HG03159 (cell line): ENCODE data around the gene HSF4.

Experiments
- ATAC-seq: cut with Tn5 transposase; IDR thresholded peaks from one replicate; pipeline ENCODE4 v1.9.1; 2021; ENCODE audit warnings: mild to moderate bottlenecking, moderate library complexity; ENCODE audit not compliant: unreplicated experiment

The HSF4 gene

DNA sequence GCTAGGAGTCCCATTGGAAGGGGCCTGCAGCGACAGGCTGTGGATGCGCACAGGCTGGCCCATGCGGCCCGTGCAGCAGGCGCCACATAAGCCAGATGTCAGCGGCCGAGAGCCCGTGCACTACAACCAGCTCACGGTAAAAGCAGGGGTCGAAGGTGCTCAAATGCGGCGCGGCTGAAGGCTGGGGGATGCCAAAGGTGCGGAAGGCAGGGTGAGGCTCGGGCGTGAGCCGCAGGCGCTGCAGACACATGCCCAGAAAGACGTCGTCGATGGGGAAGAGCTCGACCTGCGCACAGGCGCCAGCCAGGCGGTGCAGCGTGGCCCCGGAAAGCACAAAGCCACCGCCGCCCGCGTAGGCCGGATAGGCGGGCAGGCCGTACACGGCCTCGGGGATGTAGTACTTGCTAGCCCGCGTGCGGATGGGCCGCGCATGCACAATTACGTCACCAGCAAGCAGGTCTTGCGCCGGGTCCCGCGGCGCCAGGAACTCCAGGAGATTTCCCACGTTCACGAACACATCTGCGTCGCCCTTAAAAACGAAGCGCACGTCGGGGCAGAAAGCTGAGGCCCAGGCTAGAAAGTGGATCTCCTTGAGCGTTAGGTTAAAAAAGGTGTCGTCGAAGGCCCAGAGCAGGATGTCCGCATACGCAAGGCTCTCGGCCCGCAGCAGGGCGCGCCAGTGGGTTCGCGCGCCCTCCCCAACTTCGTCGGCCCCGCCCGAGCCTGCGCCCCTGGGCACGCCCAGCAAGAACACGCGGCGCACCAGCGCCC, 15.1 kb upstream of the HSF4 start:
- no peak for ATAC-seq

DNA sequence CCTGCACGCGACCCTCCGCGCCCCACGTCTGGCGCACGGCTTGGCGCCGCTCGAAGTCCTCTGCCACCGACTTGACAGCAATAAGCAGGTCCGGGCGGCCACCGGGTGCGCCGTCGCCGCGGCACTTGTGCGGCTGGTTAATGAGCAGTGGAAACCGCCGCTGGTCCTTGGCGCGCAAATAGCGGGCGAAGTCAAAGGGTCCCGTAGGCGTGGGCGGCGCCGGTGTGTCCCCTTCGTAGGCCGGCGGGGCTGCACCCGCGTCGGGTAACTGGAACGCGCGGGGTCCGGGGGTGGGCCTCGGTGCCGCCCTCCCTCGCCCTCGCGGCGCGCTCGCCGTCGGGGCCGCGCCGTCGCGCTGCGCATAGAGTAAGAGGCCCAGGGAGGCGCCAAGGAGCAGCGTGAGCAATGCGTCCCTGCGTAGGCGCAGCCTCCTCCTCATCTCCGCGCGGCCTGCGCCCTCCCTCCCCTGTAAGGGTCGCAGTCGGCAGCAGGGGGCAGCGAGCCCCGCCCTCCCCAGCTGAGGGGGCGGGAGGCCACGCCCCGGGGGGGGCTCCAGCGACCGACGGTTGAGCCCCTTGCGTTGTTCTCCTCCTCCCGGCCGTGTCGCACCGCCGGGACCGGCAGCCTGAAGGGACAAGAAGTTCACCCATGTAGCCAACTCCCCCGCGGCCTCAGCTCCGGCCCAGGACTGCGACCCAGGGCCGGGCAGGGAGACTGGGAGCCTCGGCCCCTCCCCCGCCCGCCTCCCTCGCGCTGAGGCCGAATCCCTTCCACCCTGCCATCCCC, 14.3 kb upstream of the HSF4 start:
- peak; percentile 23 for ATAC-seq

DNA sequence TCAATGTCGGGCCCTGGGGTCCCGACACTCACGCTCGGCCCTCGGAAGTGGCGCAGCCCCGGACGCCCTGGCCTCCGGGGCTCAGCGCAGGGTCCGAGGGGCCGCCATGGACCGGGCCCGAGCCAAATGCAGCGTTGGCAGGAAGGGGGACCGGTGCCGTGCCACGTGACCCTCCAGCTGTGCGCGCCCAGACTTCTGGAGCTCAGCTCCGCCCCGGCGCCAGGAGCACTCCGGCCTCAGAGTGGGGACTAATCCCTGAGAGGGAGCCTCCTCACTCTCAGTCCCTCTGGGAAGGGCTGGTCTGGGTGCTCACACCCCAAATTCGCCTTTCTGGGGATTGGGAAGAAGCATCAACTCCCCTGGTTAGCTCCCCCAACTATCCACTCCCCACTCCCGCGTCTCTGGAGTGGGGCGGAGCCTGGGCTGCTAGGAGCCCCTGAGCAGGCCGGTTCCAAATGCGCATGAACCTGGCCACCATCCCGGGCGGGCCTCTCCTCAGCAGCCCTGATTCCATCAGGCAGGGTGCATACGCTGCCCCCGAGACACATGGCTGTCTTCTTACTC, 13.6 kb upstream of the HSF4 start, which contains the start of gene B3GNT9:
Gene B3GNT9, minus strand, starts transcription at position 166 of the 564 bp plus-strand sequence. CDS start 513 bp downstream, outside the sequence.
- ATAC-seq, result peak; percentile 49

DNA sequence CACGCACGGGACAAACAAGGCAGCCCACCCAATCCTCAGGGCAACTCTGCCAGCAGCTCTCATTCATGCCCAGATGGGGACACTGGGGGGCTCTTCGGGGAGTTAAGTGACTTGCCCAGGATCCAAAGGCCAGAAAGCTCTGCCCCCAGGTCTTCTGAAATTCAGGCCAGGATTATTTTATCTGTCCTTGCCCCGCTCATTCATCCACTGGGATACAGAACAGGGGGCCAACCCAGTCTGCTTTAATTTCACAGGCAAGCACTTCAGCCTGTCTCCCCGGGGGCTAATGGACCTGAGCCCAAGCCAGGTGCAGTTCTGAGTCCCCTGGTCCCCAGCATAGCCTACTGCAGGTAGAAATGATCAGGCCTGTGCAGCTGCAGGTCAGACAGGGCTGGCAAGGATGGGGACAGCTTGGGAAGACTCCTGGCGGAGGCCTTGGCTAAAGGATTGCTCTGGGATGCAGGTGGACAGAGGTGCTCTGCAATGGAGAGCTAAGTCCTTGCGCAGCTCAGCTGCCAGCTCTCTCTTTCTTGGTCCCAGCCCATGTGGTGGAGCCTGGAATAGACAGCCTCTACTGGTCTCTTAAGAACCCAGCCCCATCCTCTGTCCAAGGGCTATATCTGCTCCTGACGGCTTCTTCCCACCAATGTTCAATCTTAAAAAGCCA, 13.0 kb upstream of the HSF4 start:
- ATAC-seq, result no peak

DNA sequence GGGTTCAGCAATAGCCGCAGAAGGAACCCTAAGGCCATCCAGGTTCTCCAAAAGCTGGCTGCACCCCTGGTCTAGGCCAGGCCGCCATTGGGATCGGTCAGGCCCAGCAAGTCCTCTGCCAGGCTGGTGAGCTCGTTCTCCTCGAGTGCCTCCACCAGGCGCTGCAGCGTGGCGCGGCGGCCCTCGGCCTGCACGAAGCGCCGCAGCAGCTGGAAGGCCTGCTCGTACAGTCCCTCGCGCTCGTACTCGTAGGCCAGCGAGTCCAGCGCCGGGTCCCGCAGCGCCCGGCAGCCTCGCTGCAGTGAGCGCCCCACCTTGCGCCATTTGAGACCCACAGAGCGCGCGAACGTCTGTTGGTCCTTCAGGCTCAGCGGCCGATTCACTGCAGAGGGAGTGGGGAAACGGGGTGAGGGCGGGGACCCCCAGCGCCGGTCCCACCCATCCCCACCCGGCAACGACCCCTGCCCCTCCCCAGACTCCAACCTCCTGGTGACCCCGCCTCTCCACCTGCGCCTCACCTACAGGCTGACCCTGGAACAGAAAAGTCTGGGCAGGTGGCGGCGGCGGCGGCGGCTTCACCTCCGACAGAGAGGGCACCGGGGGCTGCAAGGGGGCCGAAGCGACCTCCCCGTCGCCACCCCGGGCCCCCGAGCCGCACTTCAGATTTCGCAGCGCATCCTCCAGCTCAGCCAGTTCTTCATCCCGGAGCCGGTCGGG, 9.8 kb upstream of the HSF4 start:
- no peak for ATAC-seq

DNA sequence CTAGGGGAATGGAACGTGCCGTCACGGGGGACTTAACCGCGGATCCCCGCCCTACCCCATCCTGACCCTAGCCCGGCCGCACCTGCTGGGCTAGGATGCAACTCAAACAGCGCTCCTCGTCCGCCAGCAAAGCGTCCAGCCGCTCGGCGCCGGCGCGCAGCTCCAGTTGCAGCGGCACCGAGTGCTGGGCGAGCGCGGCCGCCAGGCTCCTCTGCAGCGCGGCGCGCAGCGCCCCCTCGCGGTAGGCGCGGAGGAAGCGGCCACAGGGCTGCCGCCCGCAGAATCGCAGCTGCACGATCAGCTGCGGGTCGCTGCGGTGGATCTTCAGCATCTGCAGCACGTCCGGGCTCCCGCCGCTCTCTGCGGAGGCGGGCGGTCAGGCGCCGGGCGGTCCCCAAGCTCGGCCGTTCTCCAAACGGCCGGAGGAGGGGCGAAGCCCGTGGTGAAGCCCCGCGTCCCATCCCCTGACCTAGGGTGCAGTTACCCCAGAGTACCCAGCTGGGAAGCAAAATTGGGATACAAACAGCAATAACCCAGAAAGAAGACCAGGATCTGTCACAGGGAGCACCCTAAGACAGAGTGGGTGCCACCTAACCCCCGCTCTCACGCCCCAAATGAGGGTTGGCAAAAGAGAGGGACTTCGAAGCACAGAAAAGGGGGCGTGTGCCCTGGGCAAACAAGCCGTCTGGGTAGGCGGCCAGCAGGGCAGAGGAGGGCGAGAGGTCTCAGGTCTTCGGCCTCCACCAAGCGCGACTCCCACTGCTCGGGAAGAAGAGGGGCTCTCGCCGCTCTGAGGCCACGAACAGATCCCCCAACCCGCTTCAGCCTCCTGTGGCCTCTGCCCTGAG, 9.0 kb upstream of the HSF4 start:
- no peak for ATAC-seq

DNA sequence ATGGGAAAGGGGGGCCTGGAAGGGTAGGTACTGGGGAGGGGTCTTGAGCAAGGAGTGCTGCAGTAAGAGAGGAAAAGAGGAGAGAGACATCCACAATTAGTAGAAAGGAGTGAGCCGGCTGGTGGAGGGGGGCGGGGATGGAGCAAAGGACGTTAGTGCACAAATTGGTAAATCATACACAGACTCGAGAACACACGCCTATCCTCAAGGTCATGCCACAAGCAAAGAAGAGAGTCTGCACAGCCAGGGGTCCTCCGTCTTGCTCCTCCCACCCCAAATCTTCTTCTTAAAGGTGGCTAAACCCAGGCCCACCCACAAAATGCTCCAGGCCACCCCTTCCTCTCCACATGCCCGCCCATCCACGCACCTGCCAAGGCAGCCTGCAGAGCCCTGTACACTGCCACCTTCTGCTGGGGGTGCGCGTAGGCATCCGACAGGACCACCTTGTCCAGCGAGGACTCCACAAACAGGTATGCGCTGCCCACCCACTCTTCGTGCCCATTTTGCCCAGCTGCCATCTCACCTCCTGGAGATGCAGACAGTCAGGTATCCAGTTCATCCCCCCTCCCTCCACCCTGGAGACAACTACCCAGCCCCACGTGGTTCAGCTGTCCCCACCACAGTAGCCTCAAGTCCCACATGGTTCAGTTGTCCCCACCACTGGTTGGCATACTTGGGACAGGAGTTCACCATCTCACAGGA, 8.3 kb upstream of the HSF4 start:
- no peak for ATAC-seq

DNA sequence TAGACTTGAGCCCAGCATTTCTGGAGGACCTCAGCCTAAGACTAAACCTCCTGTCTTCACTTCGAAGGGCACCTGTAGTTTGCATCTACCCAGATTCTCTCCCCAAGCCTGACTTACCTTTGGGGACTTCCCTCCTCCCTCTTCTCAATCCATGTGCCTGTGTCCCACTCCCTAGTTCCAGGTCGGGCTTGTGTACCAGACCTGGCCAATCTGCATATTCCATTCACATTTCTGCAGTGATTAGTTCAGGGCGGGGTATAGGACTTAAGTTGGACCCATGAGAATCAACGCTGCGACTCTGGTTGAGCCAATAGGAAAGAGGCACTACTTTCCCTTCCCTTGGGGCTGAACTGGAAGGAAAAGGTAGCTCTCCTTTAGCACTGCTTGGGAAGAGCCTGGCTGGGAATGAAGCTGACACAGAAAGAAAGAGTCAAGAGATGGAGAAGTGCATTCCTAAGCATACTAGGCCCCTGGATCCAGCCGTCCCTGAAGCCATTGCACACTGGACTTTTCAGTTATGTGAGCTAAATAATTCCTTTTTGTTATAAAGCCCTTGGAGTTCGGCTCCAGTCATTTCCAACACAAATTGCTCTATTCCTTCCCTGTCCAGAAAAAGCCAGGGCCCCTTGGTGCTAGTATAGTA, 7.3 kb upstream of the HSF4 start:
- no peak for ATAC-seq

DNA sequence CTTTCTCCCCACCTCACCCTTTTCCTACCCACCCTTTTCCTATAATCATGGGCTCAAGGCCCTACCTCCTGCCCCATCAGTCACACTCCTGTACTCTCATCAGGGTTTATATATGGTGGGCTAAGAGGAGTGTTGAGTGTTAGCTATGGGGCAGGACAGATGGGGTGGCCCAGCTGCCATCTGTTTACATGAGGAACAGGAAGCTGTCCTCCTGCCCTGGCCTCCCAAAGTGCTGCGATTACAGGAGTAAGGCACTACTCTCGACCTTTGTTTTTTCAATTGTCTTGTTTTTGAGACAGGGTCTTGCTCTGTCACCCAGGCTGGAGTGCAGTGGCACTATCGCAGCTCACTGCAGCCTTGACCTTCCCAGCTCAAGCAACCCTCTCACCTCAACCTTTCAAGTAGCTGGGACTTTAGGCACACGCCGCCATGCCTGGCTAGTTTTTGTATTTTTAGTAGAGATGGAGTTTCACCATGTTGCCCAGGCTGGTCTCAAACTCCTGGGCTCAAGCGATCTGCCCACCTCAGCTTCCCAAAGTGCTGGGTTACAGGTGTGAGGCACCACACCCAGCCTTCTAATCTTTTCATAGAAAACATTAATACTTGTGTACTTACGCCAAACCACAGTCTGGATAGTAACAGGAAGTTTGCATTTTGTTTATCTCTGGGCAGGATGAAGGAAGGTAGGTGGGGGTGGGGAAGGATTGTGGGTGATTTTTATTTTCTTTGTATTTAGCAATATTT, 6.5 kb upstream of the HSF4 start:
- ATAC-seq, result no peak

DNA sequence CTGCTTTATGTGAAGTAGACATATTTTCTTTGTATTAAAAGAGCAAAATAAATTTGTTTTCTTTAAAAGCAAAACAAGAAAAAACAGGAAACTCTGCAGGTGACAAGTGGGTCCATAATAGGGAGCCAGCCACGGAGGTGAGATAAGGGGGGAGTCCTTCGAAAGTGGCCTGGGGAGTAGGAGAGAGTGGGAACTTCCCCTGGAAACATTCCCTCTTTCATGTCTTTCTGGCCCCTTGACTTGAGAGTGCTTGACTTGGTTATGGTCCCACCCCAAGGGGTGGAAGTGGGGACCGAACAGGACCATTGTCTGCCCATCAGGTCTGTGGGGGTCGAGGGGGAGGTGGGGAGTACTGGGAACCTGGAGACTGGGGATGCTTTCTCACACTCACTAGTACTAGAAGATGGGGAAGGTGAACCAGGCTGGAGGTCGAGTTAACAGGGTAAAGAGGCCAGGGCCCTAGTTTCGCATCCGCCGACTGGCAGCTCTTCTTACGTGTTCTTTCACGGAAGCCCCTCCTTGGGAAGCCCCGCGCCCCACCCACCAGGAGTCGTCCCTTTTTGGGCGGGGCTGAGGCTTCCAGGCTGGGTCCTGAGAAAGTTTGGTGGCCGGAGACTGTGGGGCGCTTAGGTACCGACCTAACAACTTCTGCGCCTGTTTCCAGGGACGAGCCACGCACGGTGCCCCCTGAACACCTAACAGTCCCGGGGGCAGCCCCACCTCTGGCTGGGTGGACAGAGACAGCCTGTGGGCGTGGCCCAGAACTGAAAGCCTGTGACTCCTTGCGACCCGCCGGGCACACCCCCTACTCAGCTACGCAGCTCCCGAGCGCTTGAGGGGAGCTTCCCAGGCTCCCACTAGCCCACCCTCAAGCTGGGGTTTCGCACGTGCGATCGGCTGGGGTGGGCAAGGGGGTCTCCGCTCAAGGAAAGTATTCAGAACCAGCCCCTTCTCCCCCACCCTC, 5.6 kb upstream of the HSF4 start:
- peak; percentile 37 for ATAC-seq

DNA sequence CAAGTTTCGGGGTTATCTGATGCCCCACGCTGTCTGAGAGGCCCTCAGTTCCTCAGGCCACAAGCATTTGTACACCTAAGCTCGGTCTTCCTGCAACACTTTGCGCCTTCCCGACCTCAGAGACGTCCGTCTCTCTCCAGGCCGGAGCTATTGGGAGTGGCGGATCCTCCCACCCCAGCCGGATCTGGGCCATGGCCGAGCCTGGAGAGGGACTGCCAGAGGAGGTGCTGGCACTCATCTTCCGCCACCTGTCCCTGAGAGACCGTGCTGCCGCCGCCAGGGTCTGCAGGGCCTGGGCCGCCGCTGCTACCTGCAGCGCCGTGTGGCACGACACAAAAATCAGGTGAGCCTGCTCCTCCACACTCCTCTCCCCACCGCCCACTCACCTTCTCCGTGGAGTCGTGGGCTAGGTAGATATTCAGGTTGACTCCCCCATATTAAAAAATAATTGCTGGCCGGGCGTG, 2.9 kb upstream of the HSF4 start:
- no peak for ATAC-seq

DNA sequence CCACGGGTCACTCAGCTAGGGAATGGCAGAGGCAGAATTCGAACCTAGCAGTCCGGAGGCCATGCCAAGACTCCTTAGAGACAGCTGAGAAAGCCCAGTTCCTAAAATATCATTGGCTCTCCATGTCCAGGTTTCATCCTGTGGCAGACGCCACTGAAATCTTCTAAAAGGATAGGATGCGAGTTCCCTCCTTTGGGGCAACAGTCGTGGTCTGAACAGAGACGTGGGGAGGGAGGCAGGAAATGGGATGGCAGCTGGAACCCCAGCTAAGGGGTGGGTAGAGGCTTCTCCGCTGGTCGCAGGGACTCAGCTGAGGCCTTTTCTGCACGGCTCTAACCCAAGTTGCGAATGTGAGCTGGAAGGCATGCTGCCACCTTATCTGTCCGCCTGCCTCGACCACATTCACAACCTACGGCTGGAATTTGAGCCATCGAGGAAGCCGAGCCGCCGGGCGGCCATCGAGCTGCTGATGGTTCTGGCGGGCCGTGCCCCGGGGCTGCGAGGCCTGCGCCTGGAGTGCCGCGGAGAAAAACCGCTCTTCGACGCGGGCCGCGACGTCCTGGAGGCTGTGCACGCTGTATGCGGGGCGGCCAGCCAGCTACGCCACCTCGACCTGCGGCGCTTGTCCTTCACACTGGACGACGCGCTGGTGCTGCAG, 1.9 kb upstream of the HSF4 start:
- ATAC-seq, result no peak

DNA sequence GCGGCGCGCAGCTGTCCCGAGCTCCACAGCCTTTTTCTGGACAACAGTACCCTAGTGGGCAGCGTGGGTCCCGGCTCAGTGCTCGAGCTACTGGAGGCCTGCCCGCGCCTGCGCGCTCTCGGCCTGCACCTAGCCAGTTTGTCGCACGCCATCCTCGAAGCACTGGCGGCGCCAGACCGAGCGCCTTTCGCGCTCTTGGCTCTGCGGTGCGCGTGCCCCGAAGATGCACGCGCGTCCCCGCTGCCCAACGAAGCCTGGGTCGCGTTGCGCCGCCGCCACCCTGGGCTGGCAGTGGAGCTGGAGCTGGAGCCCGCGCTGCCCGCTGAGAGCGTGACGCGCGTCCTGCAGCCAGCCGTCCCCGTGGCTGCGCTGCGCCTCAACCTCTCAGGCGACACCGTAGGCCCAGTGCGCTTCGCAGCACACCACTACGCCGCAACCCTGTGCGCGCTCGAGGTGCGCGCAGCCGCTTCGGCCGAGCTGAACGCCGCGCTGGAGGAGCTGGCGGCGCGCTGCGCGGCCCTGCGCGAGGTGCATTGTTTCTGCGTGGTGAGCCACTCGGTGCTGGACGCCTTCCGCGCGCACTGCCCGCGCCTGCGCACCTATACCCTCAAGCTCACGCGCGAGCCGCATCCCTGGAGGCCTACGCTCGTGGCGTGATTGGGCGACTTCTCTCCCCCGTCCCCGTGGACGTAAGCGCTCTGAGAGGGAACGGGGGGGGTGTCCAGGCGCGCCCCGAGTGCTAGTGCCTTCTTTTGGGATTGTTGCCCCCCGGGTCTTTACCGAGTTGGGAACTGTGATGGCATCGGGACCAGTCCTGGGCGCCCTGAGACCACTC, 1.2 kb upstream of the HSF4 start:
- ATAC-seq, result no peak

DNA sequence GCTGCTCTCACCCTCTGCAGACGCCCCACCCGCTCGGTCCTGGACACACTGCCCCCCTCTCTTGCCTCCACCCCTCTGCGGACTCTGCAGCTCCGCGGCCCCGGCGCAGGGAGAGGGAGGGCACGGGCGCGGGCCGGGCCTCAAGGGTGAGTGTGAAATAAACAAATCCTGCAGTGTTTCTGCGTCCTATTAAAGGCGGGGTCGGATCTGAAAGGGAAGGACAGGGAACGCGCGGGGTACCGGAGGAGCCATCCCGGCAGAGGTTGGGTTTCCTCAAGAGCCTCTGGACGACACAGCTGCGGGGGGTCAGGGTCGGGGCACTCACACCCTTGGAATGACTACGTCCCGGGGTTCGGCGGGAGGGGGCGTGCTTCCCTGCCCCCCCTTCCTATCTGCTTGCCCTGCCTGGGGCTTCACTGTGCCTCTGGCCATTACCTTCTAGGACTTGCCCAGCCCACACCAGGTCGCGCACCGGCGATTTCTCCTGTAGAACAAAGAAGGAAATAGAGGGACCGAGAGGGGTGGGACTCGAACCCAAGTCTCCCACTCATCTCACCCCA, 466 bp upstream of the HSF4 start:
- ATAC-seq, result no peak
